ENCODE data around the gene HNRNPH3.

HNRNPH3 gene

DNA sequence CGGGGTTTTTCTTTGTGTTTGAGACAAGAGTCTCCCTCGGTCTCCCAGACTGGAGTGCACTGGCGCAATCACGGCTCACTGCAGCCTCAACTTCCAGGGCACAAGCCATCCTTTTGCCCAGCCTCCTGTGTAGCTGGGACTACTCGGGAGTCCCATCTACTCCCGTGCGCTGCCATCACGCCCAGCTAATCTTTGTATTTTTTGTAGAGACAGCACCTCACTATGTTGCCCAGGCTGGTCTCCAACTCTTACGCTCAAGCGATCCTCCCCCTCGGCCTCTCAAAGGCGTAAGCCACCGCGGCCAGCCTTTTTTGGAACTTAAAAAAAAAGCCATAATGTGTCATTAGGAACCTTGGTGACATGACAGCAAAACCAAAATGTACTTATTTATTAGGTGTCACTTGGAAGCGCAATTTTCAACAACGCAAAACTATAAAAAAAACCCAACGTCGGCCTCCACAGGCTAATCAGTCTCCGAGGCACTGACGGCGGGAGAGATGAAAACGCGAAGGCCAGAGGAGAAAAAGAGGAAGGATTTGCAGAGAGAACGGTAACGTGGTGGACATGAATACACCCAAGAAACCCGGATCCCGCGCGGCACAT lies 911 bp upstream of the HNRNPH3 start:
- peak; percentile 2 for DNase-seq (ENCODE audit: low read depth, low spot score)

DNA sequence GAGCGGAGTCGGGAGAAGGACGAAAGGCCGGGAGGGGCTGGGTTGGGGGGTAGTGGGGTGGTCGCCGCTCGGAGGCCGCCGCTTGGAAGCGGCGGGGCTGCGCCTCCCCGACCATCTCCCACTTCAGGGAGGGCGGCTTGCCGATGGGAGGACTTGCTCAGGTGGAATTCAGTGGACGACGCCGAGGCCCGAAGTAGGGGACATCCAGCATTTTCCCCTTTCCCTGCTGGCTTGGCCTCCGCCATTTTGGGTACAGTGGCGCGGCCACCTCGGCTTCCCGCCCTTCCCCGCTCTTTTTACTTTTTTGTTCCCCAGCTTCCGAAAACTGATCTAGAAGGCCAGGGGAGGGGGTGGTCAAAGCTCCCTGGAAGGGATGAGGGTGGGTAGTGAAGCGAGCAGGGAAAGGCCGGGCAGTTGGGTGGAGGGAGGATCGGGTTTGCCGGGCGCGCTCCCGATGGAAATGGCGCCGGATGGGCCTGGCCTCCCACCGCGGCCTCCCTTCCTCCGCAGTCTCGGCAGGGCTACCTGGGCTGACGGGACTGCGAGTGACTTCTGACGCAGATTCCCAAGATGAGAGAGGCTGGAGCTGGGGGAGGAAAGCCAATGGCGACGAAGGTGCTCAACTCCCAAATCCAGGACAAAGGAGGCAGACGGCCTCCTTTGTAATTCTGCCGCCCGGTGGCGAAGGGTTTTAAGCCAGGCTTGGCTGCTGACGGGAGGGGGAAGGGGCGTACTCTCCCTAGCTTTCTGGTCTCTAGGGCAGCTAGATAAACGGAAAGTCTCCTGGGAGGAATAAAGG lies 594 bp downstream of the HNRNPH3 start, which contains the start of gene PBLD:
PBLD (minus strand) TSS at position 670 of the 799 bp plus-strand sequence. CDS start 26,084 bp downstream, outside the sequence.
- peak; percentile 15 for DNase-seq (ENCODE audit: low read depth, low spot score)

DNA sequence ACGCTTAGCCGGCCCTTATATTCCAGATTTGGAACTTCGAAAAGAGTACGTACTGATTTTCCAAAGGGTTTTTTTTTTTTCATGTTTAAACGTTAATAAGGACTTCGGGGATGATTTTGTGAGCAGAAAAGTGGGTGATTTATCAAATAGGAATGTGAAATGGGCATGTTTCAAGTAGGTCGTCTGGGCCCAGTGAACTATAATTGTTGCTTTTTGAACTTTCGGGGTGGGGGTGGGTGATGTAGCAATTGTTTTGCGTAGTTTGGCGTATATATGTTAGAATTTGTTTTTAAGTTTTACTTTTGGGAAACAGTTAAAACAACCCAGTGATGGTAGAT lies 1.2 kb downstream of the HNRNPH3 start:
- DNase-seq (ENCODE audit: low read depth, low spot score): no peak

DNA sequence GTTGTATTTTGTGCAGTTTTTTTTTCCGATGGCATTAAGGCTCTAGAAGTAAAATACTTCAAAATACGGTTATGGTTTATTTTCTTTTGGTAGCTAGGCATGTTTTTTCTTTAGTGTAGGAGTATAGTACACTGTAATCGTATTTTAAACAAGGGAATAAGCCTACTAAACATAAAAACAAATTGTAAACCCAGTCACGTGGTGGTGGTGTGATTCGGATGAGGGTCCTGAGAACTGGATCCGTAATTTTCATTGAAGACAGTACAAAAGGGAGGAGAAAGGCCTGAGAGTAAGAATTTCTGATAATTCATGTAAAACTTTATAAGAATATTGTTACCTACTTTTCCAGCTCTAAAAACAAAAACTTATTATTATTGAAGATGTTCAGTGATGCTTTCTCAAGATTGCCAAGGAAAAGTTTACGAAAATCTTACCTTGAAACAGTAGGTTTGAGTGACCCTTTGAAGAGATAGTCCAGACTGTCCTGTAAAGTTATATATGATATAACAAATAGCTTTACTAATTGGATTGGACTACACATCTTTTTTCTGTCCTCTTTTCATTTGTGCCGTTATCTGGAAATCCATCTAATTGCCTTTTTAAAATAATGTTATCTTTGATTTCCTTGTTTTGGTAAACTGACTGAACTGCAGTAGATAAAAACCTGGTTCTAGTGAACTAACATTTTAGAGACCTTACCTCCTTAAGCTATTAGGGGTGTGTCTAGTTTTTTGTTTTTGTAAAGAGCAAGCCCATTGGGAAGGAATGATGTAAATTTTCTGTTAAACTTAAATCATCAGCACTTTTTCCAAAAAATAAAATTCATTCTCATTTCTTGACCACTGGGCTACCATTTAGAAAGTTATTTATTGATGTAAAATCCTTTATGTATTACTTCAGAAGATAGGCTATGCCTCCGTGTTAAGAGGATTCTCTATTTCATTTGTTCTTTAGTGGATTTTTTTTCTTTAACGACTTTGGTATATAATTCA lies 1.9 kb downstream of the HNRNPH3 start:
- DNase-seq (ENCODE audit: low read depth, low spot score): no peak

DNA sequence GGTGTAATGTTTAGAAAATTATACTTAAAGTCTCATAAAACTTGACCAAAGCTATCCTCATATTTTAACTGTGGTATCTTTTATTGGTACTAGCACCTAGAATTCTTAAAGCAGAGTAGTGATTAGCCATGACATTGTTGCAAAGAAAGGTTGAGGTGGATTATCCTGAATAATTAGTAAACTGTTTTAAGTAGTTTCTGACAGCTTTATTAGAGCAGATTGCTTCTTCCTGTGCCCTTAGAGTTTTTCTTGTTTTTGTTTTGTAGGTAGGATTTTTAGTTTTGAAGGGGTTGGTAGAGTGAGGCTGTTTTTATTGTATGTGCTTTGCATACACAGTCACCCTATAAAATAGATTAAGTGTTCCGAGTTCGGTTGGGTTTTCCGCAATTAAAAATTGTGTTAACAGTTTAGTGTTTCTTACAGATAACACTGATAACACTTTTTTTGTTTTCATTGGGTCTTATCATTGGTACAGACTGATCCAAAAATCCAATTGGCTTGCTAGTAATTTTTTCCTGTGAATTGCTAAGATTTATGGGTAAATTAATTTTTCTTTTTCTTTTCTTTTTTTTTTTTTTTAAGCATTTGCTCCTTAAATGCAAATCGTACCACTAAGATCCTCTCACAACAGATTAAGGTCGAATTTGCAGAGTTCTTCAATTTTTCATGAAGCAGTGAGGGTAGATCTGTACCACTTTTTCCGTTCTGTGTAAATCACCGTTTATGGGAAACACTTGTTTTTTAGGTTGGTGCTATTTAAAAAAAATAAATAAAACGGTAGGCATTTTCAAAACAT lies 3.0 kb downstream of the HNRNPH3 start:
- DNase-seq (ENCODE audit: low read depth, low spot score): no peak

- no peak for DNase-seq (ENCODE audit: low read depth, low spot score)
Measured at GRCh38 chr10:68336754-68337351, 5.0 kb downstream of the HNRNPH3 start.

- no peak for DNase-seq (ENCODE audit: low read depth, low spot score)
Measured at GRCh38 chr10:68340358-68341080, 8.7 kb downstream of the HNRNPH3 start.

GRCh38 chr10:68342909-68343516 lies 11.1 kb downstream of the HNRNPH3 start:
- DNase-seq (ENCODE audit: low read depth, low spot score): no peak

GRCh38 chr10:68345621-68346020 lies 13.8 kb downstream of the HNRNPH3 start:
- DNase-seq (ENCODE audit: low read depth, low spot score): no peak

GRCh38 chr10:68346774-68347173 lies 14.9 kb downstream of the HNRNPH3 start:
- DNase-seq (ENCODE audit: low read depth, low spot score): no peak

DNA sequence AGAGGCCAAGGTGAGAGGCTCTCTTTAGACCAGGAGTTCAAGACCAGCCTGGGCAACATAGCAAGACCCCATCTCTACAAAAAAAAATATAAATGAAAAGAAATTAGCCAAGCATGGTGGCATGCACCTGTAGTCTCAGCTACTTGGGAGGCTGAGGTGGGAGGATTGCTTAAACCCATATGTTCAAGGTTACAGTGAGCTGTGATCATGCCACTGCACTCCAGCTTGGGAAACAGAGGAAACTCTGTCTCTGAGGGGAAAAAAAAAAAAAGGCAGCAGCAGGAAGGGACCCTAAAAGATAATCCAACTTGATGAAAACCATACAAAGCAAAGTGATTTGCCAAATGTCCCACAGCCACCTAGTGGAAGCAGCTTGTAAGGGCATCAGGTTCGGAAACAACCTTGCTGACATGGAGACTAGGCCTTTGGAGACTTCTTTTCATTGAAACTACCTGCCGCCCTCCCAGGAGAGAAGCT lies 16.4 kb downstream of the HNRNPH3 start:
- peak; percentile 18 for DNase-seq (ENCODE audit: low read depth, low spot score)

DNA sequence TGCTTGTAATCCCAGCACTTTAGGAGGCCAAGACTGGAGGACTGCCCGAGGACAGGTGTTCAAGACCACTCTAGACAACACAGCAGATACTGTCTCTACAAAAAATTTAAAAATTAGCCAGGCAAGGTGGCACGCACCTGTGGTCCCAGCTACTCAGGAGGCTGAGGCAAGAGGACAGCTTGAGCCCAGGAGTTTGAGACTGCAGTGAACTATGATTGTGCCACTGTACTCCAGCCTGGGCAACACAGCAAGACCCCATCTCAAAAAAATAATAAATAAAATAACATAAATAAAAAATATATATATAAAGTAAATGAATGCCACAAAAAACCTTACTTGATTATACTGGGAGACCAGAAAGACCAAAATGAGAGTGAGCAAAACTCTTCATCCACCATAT lies 21.7 kb downstream of the HNRNPH3 start:
- DNase-seq (ENCODE audit: low read depth, low spot score): no peak

- no peak for DNase-seq (ENCODE audit: low read depth, low spot score)
Measured at GRCh38 chr10:68359189-68359588, 27.3 kb downstream of the HNRNPH3 start.

- DNase-seq (ENCODE audit: low read depth, low spot score): no peak
Measured at GRCh38 chr10:68362590-68362989, 30.7 kb downstream of the HNRNPH3 start.

DNA sequence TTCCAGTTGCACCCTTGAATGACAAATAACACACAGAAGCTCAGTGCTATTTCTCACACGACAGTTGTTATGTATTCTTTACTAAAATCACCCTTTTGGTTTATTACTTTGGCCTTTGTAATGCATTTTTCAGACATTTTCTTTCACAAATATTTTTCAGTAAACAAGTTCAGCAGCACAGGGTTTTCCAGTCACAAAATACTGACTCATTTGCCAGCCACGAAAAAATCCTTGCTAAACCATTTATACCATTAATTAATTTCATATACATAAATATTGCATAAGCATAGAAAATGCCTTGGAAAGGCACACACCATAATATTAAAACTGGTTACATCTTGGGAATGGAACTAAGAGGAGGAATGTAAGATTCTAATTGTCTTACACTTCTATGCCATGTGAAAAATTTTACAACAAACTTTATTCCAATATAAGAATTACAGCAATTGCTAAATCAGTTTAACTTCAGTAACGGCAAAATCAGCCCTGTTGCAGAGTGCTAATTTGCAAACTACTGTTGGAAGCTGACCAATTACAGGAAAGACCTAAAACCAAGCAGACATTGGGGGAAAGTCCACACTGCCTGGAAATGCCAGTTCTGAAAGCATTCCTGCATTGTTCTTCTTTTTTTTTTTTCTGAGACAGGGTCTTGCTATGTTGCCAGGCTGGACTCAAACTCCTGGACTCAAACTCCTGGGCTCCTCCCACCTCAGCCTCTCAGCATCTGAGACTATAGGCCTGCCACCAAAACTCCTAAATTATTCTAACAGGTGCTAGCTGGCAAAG lies 32.4 kb downstream of the HNRNPH3 start:
- DNase-seq (ENCODE audit: low read depth, low spot score): no peak

- DNase-seq (ENCODE audit: low read depth, low spot score): no peak
Measured at GRCh38 chr10:68365611-68366010, 33.7 kb downstream of the HNRNPH3 start.

- DNase-seq (ENCODE audit: low read depth, low spot score): no peak
Measured at GRCh38 chr10:68366600-68366999, 34.7 kb downstream of the HNRNPH3 start.

- DNase-seq (ENCODE audit: low read depth, low spot score): no peak
Measured at GRCh38 chr10:68367121-68367520, 35.3 kb downstream of the HNRNPH3 start.

GRCh38 chr10:68371604-68372003 lies 39.7 kb downstream of the HNRNPH3 start:
- DNase-seq (ENCODE audit: low read depth, low spot score): no peak

All from activated CD4-positive, CD25-positive, alpha-beta regulatory T cell treated with anti-CD3 and anti-CD28 coated beads, Interleukin-2, amount 50 U/mL, for 16 hours (primary cell).